ENCODE data around the gene SERPINI1.
"Not testable (repeated sequence)": the region's sequence is repeated elsewhere in the genome, so short reads cannot be mapped to it uniquely, and the experiment has no call there.

SERPINI1 gene

GRCh38 chr3:167798443-167798842, 62.9 kb downstream of the SERPINI1 start:
- no peak for DNase-seq

GRCh38 chr3:167808910-167809309, 73.4 kb downstream of the SERPINI1 start:
- no peak for DNase-seq

DNA sequence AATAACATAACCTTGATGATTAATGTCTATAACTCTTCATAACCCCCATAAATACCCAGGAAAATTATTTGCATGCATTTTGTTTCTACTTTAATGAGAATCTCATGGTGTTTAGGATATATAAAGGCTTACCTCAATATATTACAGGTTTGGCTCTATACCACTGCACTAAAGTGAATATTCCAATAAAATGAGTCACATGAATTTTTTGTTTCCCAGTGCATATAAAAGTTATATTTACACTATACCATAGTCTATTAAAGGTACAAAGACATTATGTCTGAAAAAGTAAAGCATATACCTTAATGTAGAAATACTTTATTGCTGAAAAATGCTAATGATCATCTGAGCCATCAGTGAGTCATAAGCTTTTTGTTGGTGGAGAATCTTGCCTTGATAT, 74.7 kb downstream of the SERPINI1 start:
- no peak for DNase-seq

- no peak for DNase-seq
These were observed 75.5 kb downstream of the SERPINI1 start for GRCh38 chr3:167811031-167811430.

- no peak for DNase-seq
These were observed 77.9 kb downstream of the SERPINI1 start for GRCh38 chr3:167813169-167814123.

- DNase-seq: peak; percentile 27
These were observed 79.0 kb downstream of the SERPINI1 start for GRCh38 chr3:167814441-167814951.

GRCh38 chr3:167816953-167817352, 81.4 kb downstream of the SERPINI1 start:
- no peak for DNase-seq

- no peak for DNase-seq
These were observed 84.8 kb downstream of the SERPINI1 start for GRCh38 chr3:167820102-167820865.

GRCh38 chr3:167821248-167821805, 85.8 kb downstream of the SERPINI1 start:
- DNase-seq: no peak

- DNase-seq: no peak
These were observed 88.2 kb downstream of the SERPINI1 start for GRCh38 chr3:167823738-167824137.

DNA sequence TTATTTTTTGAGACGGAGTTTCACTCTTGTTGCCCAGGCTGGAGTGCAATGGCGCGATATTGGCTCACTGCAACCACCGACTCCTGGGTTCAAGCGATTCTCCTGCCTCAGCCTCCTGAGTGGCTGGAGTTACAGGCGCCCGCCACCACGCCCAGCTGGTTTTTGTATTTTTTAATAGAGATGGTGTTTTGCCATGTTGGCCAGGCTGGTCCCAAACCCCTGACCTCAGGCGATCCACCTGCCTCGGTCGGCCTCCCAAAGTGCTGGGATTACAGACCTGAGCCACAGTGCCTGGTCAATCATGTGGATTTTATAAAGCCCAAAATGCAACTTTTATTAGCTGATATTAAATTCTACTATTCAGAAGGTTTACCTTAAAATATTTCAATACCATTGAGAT, 92.1 kb downstream of the SERPINI1 start:
- not testable (repeated sequence) for DNase-seq

GRCh38 chr3:167829071-167829470, 93.5 kb downstream of the SERPINI1 start:
- peak; percentile 42 for DNase-seq

DNA sequence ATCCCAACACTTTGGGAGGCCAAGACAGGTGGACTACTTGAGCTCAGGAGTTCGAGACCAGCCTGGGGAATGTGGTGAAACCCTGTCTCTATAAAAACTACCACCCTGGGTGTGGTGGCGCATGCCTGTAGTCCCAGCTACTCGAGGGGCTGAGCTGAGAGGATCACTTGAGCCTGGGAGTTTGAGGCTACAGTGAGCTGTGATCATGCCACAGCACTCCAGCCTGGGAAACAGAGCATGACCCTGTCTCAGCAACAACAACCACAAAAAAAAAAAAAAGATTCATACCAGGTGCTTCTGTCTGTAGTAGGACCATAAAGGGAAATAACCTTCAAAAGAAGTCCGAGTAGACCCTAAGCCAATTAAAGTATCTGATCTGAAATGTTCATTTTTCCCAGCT, 94.5 kb downstream of the SERPINI1 start:
- DNase-seq: no peak

GRCh38 chr3:167835359-167835758, 99.8 kb downstream of the SERPINI1 start:
- DNase-seq: no peak

DNA sequence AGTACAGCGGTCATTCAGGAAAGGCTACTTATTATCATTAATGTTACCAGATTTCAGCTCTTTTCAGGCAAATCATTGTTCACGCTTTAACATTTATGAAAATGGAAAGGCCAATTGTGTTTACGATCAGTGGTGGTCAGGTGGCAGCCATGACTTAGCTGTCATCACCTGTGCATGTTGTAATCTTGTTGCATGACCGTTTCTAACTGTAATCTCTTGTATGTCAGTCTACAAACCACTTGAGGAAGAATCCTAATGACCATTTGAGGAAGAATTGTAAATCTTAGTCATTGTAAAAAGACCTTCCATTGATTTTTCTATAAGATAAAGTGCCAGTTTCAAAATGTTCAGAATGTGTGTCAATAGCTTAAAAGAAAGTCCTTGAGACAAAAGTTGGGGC, 100.4 kb downstream of the SERPINI1 start:
- DNase-seq: no peak

GRCh38 chr3:167837466-167837865, 101.9 kb downstream of the SERPINI1 start:
- peak; percentile 43 for DNase-seq

- DNase-seq: no peak
These were observed 104.1 kb downstream of the SERPINI1 start for GRCh38 chr3:167839460-167840134.

DNA sequence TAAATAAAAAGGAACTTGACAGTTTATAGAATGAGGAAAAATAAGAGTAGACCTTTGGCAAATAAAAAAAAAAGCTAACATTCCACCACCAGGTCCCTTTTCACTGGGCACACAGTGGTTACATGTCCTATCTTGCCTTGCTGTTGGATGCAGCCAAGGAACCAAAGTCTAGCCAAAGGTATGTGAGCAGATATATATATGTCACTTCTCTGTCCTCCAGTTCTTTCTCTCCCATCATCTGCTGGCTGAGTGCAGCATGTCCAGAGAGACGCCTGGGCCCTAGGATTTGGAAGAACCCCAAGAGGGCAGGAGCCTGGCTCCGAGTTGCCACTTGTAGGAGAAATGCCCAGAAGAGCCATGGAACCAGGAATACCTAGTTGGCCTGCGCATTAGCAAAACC, 104.7 kb downstream of the SERPINI1 start:
- no peak for DNase-seq

DNA sequence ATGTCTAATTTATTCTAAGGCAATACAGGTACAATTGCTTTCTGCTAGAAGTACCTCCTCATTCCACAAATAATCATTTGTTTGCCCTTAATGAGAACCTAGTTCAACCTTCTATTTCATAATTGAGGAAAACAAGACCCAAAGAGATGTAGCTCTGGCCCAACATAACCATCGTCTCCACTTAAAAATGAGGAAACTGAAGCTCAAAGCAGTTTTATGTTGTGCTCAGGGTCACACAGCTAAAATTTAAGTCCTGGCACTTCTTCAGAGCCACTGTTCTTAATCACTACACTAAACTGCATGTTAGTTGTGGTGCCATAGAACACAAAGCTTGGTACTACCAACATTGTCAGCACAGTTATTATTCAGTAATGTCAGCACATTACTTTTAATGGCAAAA, 108.0 kb downstream of the SERPINI1 start:
- no peak for DNase-seq

GRCh38 chr3:167843886-167844285, 108.4 kb downstream of the SERPINI1 start:
- no peak for DNase-seq

DNA sequence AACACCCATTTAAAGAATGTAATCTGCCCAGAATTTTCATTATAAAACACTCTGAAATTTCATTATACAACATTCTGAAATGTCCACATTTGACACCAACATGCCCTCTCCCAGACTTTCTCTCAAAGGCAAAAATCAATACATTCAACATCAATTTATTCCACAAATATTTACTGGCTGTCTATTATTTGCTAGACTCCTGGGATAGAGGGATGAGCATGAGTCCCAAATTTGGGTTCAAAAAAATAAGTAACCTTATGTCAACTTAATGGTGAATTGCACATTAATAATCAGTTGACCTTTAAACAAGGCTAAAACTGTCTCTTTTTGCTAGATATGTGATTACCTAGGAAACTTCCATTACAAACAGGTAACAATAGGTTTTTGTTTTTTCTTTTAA, 109.0 kb downstream of the SERPINI1 start:
- DNase-seq: no peak

DNA sequence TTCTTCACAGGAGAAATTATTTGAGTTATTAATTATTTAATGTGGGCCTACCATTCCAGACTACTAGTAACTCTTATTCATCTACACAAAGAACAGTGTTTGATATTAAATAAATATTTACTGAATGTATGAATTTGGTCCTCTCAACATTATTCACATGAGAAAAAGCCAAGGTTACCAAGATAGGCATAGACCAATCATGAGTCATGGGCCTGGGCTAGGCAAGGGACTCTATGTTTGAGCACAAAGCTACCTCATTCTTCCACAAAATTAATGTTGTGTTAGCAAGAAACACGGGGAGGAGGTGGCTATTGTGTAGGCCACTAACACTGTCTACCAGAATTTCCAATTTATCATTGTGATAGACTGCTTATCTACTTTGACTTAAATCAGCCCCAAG, 115.7 kb downstream of the SERPINI1 start:
- DNase-seq: no peak

GRCh38 chr3:167851749-167852148, 116.2 kb downstream of the SERPINI1 start:
- DNase-seq: no peak

Data from hematopoietic multipotent progenitor cell treated with erythropoietin and hydrocortisone succinate and interleukin-3 and kit ligand, for 6 days (in vitro differentiated cells).